DOHH2 (cell line): Measurements from ENCODE around the gene MBOAT7.
"Not testable (repeated sequence)": the region's sequence is repeated elsewhere in the genome, so short reads cannot be mapped to it uniquely, and the experiment has no call there.

Experiments used
- H3F3A ChIP-seq: fragments of 200-600 bp; sonication (generic), shearing (Covaris generic); 2 replicates; pipeline ENCODE4 v1.6.0; 2016; ENCODE audit warnings: antibody characterized with exemption, mild to moderate bottlenecking; ENCODE audit not compliant: control insufficient read depth, insufficient read depth
- H3K27ac ChIP-seq: fragments of 200-600 bp; sonication (generic); 2 replicates; pipeline ENCODE4 v1.5.1; 2014; ENCODE audit warnings: low read depth, mild to moderate bottlenecking, low read length, moderate library complexity
- H3K27me3 ChIP-seq: fragments of 200-600 bp; sonication (generic); 2 replicates; pipeline ENCODE4 v1.6.1; 2014; ENCODE audit warnings: mild to moderate bottlenecking, low read length, mixed read lengths; ENCODE audit not compliant: control insufficient read depth
- H3K36me3 ChIP-seq: fragments of 200-600 bp; sonication (generic); 2 replicates; pipeline ENCODE4 v1.6.1; 2014; ENCODE audit warnings: mild to moderate bottlenecking, low read length, moderate library complexity, mixed read lengths; ENCODE audit not compliant: control insufficient read depth
- H3K4me1 ChIP-seq: fragments of 200-600 bp; sonication (generic); 2 replicates; pipeline ENCODE4 v1.6.1; 2014; ENCODE audit warnings: mild to moderate bottlenecking, low read length, mixed read lengths; ENCODE audit not compliant: control insufficient read depth
- H3K4me2 ChIP-seq: fragments of 200-600 bp; sonication (generic); 2 replicates; pipeline ENCODE4 v1.6.0; 2014; ENCODE audit warnings: mild to moderate bottlenecking, low read length, moderate library complexity
- H3K4me3 ChIP-seq: fragments of 200-600 bp; sonication (generic); 2 replicates; pipeline ENCODE4 v1.5.1; 2014; ENCODE audit warnings: mild to moderate bottlenecking, low read length, mixed read lengths
- H3K79me2 ChIP-seq: fragments of 200-600 bp; sonication (generic); 2 replicates; pipeline ENCODE4 v1.6.1; 2014; ENCODE audit warnings: mild to moderate bottlenecking, low read length, mixed read lengths; ENCODE audit not compliant: control insufficient read depth
- H3K9me2 ChIP-seq: fragments of 200-600 bp; sonication (generic); replicated peaks from 2 replicates; pipeline ENCODE4 v1.6.1; 2014; ENCODE audit warnings: mild to moderate bottlenecking, low read length, mixed read lengths; ENCODE audit not compliant: control insufficient read depth
- H3K9me3 ChIP-seq: fragments of 200-600 bp; sonication (generic); 2 replicates; pipeline ENCODE4 v1.6.1; 2014; ENCODE audit warnings: antibody characterized with exemption, low read length, mixed read lengths; ENCODE audit not compliant: control insufficient read depth, insufficient read depth
- H4K20me1 ChIP-seq: fragments of 200-600 bp; sonication (generic); 2 replicates; pipeline ENCODE4 v1.6.0; 2014; ENCODE audit warnings: low read depth, mild to moderate bottlenecking, antibody characterized with exemption, low read length, moderate library complexity; ENCODE audit not compliant: control insufficient read depth, insufficient read depth
- CTCF ChIP-seq: fragments of 200-600 bp; sonication (generic); IDR thresholded peaks from one replicate; pipeline ENCODE4 v1.5.1; 2014; ENCODE audit warnings: antibody characterized with exemption, mild to moderate bottlenecking, low read depth, low read length; ENCODE audit not compliant: poor library complexity, severe bottlenecking
- EZH2phosphoT487 ChIP-seq: fragments of 200-600 bp; sonication (generic); IDR thresholded peaks from 2 replicates; pipeline ENCODE4 v1.6.1; 2017; ENCODE audit warnings: borderline replicate concordance, mild to moderate bottlenecking, antibody characterized with exemption, low read length, moderate library complexity, mixed read lengths

Gene MBOAT7

GRCh38 chr19:54207983-54208783, 18.8 kb upstream of the MBOAT7 start:
- Histone ChIP-seq H3K79me2 (peaks cover 52% of the 10 kb centered on the region), H3K36me3 (peaks cover 68% of the 10 kb centered on the region), H3K4me2 (no peak overlapping the region), H3K4me1 (peaks cover 30% of the 10 kb centered on the region), H3K9me2 (no peaks in the 10 kb centered on the region), H3K27me3 (no peaks in the 10 kb centered on the region), H3K4me3 (no peak overlapping the region), H3K27ac (no peak overlapping the region), H3K9me3 (no peaks in the 10 kb centered on the region), H3F3A (peaks cover 65% of the 10 kb centered on the region), H4K20me1 (peaks cover 31% of the 10 kb centered on the region)
- TF ChIP-seq EZH2phosphoT487 (no peak), CTCF (no peak)

- Histone ChIP-seq H3K4me1 (peaks cover 36% of the 10 kb centered on the region), H3K4me2 (no peak overlapping the region), H3K36me3 (peaks cover 74% of the 10 kb centered on the region)
Observed at GRCh38 chr19:54207676-54207982, 18.2 kb upstream of the MBOAT7 start.

GRCh38 chr19:54207193-54207592, 17.8 kb upstream of the MBOAT7 start:
- H3K9me2 ChIP-seq, H3K9me3 ChIP-seq, H3K27ac ChIP-seq, H3K27me3 ChIP-seq, H3K4me3 ChIP-seq: not testable (repeated sequence)
- H3K36me3 ChIP-seq = peaks cover 78% of the 10 kb centered on the region
- H4K20me1 ChIP-seq = peaks cover 41% of the 10 kb centered on the region
- H3K4me2 ChIP-seq = peak overlapping the region; percentile 8; the same call in 1 of the 2 replicates
- H3F3A ChIP-seq = peaks cover 74% of the 10 kb centered on the region
- H3K79me2 ChIP-seq = peaks cover 62% of the 10 kb centered on the region
- H3K4me1 ChIP-seq = peaks cover 40% of the 10 kb centered on the region

More at GRCh38 chr19:54207676-54207982, 18.2 kb upstream of the MBOAT7 start:
- Histone ChIP-seq H3F3A (peaks cover 70% of the 10 kb centered on the region), H3K9me2 (no peaks in the 10 kb centered on the region), H3K27me3 (no peaks in the 10 kb centered on the region), H4K20me1 (peaks cover 37% of the 10 kb centered on the region), H3K4me3 (no peak overlapping the region), H3K9me3 (no peaks in the 10 kb centered on the region), H3K79me2 (peaks cover 57% of the 10 kb centered on the region), H3K27ac (no peak overlapping the region)
- TF ChIP-seq EZH2phosphoT487 (no peak), CTCF (no peak)

- H3K4me3 ChIP-seq = no peak overlapping the region
- no peaks in the 10 kb centered on the region for H3K9me2 ChIP-seq
- H3K27ac ChIP-seq = no peak overlapping the region
- H3K79me2 ChIP-seq = peaks cover 66% of the 10 kb centered on the region
- no peak for TF ChIP-seq EZH2phosphoT487
- TF ChIP-seq CTCF = no peak
- H3F3A ChIP-seq = peaks cover 78% of the 10 kb centered on the region
- H3K9me3 ChIP-seq = no peaks in the 10 kb centered on the region
- H3K4me1 ChIP-seq = peaks cover 44% of the 10 kb centered on the region
- H3K36me3 ChIP-seq = peaks cover 82% of the 10 kb centered on the region
- H3K27me3 ChIP-seq = no peaks in the 10 kb centered on the region
- peak overlapping the region; percentile 8; the same call in 1 of the 2 replicates for H3K4me2 ChIP-seq
- peaks cover 45% of the 10 kb centered on the region for H4K20me1 ChIP-seq
Observed at GRCh38 chr19:54206831-54207177, 17.4 kb upstream of the MBOAT7 start.
